ENCODE data around the gene XPR1.
"Not testable (repeated sequence)": the region's sequence is repeated elsewhere in the genome, so short reads cannot be mapped to it uniquely, and the experiment has no call there.

Gene XPR1

DNA sequence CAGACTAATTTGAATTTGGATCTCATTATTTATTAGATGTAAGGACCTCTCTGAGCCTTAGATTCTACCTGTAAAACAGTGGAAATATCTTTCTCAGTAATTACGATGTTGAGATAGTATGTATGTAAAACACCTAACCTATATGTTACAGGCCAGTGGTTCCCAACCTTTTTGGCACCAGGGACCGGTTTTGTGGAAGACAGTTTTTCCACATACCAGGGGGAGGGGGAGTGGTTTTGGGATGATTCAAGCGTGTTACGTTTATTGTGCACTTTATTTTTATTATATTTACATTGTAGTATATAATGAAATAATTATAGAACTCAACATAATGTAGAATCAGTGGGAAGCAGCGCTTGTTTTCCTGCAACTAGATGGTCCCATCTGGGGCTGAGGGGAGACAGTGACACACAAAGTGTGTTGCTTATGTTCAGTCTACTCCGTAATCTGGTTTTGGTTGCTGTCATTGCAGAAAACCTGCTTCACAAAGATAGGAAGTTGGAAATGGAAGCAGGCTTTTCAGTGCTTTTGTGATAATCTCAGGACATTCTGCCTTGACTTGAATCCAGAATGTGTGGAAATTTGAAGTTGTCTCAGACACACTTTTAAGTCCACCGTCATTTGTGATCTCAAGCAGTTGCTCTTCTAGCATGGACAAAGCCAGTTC lies 12.8 kb downstream of the XPR1 start:
- no peak for DNase-seq

DNA sequence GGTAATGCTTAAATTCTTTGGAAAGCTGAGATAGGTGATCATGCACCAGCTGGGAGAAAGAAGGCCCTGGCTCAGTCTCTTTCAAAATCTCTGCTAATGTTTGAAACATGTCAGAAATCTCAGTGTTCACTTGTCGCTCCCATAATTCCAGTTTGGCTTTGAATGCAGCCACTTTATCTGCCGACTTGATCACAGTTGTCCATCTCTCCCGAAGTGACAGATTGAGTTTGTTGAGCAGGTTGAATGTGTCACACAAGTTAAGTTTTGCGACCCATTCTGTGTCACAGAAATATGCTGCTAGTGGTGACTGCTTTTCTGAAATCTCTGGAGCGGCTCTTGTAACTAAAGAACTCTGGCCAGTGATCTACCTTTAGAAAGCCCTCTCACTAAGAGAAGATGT lies 13.4 kb downstream of the XPR1 start:
- not testable (repeated sequence) for DNase-seq

- DNase-seq = no peak
Observed at GRCh38 chr1:180646093-180646492, 14.3 kb downstream of the XPR1 start.

DNA sequence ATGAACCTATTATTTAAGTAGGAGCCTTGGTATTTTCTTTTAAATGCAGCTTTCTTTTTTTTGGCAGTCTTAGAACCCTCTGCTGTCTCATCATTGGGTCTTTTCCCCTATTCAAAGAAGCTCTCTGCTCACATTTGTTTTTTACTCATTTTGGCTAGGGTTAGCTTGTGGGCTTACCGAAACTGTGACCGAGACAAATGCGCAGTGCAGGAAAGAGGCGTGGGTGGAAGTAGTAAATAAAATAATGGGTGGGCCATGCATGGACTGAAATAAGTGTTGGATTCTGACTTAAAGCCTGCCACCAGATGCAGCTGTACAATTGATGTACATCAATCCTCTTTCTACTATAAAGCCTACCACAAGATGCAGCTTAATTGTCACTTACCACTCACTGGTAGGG lies 14.7 kb downstream of the XPR1 start:
- DNase-seq = no peak

DNA sequence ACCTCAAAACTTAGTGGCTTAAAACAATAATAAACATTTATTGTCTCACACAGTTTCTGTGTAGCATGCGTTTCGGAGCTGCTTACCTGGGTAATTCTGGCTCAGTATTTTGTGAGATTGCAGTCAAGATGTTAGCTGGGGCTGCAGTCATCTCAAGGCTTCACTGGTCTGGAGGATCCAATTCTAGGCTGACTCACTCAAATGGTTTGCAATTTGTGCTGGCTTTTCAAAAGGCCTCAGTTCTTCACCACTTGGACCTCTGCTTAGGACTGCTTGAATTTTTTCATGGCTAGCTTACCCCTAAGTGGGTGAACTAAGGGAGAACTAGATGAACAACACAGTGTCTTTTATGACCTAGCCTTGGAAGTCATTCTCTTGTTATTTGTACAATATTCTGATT lies 21.0 kb downstream of the XPR1 start:
- no peak for DNase-seq

DNA sequence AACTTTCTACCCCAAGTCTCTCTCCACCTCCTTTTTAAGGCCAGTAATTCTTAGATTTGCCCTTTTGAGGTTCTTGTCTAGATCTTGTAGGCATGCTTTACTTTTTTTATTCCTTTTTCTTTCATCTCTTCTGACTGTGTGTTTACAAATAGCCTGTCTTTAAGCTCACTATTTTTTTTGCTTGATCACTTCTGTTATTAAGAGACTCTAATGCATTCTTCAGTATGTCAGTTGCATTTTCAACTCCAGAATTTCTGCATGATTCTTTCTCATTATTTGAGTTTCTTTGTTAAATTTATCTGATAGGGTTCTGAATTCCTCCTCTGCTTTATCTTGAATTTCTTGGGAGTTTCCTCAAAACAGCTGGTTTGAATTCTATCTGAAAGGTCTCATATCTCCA lies 30.9 kb downstream of the XPR1 start:
- no peak for DNase-seq

GRCh38 chr1:180670681-180671080 lies 38.9 kb downstream of the XPR1 start:
- DNase-seq = no peak

DNA sequence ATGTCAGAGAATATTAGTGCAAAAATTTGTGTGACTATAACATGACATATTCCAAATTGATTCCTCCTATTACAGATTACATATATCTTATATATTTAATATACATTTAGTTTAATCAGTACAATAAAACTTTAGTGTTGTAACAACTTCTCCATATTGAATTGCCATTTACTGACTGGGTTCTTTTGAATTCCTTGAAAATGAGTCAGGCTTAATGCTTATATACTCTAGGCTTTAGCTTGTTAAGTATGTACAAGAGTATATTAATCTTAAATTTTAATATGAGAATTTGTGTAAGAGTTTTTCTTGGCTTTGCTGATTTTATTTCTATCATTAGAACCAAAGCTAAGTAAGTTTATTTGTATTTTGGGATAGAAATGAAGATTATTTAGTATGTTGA lies 40.3 kb downstream of the XPR1 start:
- no peak for DNase-seq

DNA sequence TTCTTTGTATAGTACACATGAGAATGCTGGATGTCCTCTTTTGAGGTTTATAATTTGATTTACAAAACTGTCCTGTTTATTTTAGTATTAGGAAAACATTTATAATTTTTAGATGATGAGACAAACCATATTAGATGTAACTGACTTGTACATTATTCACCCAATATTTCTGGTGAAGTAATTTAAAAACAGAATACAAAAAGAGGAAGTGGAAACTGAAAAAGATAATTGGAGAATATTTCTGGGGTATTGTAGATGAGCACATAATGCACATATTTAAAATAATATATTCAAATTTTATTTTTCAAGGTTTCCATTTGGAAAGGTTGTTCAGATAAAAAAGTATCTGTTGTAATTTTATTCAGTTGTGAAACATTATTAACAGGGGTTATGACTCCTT lies 40.7 kb downstream of the XPR1 start:
- no peak for DNase-seq

- no peak for DNase-seq
Observed at GRCh38 chr1:180674603-180675530, 43.0 kb downstream of the XPR1 start.

DNA sequence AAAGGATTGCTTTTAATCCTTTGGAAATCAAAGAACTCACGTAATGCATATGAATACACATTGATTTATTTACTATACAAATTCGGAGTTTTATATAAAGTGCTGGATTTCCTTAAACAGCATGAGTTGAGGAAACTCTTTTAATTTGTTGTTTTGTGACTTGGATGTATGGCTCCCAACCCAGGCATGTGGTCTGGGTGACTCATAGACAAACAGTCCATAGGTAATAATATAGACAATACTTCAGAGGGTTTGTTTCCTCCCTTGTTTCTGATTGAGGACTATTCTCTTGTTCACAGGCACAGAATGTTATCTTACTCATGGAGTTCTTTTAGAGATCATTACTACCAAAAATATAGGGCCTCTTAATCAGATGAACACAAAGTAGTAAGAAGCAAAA lies 43.8 kb downstream of the XPR1 start:
- DNase-seq = no peak

DNA sequence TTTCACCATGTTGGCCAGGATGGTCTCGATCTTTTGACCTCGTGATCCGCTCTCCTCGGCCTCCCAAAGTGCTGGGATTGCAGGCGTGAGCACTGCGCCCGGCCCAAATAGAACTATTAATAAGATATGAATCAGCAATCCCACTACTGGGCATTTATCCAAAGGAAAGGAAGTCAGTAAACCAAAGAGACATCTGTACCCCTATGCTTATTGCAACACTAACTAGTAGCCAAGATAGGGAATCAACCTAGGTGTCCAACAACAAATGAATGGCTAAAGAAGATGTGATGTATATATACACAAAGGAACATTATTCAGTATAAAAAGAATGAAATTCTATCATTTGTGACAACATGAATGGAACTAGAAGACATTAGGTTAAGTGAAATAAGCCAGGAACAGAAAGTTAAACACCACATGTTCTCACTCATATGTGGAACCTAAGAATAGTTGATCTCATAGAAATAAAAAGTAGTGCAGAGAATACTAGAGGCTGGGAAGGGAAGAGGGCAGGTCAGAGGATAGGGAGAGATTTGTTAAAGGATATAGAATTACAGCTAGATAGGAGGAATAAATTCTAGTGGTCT lies 48.8 kb downstream of the XPR1 start:
- no peak for DNase-seq

- not testable (repeated sequence) for DNase-seq
Observed at GRCh38 chr1:180683117-180683516, 51.3 kb downstream of the XPR1 start.

GRCh38 chr1:180691322-180691913 lies 59.6 kb downstream of the XPR1 start:
- DNase-seq = no peak

DNA sequence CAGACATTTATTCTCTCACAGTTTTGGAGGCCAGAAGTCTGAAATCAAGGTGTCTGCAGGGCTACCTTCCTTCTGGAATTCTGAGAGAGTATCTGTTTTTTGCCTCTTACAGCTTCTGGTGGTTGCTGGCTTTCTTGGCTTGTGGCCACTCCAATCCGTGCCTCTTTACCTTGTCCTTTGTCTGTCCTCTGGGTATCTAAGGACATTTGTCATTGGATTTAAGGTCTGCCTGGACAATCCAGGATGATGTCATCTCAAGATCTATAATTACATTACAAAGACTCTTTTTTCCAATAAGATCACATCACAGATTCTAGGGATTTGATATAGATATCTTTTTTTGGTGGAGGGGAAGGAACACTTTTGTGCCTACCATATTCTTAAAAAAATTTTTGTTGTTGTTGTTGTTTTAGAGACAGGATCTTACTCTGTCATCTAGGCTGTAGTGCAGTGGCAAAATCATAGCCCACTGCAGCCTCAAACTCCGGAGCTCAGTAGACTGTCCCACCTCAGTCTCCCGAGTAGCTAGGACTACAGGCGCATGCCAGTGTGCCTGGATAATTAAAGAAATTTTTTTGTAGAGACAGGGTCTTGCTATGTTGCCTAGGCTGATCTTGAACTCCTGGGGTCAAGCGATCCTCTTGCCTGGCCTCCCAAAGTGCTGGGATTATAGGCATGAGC lies 61.9 kb downstream of the XPR1 start:
- DNase-seq = no peak

GRCh38 chr1:180695282-180695681 lies 63.5 kb downstream of the XPR1 start:
- no peak for DNase-seq

GRCh38 chr1:180696361-180696760 lies 64.5 kb downstream of the XPR1 start:
- DNase-seq = no peak

- DNase-seq = no peak
Observed at GRCh38 chr1:180698580-180698979, 66.8 kb downstream of the XPR1 start.

DNA sequence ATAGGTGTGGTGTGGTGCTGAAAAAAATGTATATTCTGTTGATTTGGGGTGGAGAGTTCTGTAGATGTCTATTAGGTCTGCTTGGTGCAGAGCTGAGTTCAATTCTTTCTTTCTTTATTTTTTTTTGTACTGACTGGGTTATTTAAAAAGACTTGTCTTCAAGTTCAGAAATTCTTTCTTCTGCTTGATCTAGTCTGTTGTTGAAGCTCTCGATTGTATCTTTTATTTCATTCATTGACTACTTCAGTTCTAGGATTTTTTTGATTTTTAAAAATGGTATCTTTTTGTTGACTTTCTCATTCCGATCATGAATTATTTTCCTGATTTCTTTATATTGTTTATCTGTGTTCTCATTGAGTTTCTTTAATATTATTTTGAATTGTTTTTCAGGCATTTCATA lies 70.6 kb downstream of the XPR1 start:
- DNase-seq = not testable (repeated sequence)

DNA sequence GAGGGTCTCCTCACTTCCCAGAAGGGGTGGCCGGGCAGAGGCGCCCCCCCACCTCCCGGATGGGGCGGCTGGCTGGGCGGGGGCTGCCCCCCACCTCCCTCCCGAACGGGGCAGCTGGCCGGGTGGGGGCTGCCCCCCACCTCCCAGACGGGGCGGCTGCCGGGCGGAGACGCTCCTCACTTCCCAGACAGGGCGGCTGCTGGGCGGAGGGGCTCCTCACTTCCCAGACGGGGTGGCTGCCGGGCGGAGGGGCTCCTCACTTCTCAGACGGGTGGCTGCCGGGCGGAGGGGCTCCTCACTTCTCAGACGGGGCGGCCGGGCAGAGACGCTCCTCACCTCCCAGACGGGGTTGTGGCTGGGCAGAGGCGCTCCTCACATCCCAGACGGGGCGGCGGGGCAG lies 78.9 kb downstream of the XPR1 start:
- DNase-seq = not testable (repeated sequence)

GRCh38 chr1:180711260-180711659 lies 79.4 kb downstream of the XPR1 start:
- not testable (repeated sequence) for DNase-seq

- no peak for DNase-seq
Observed at GRCh38 chr1:180720753-180721152, 88.9 kb downstream of the XPR1 start.

DNA sequence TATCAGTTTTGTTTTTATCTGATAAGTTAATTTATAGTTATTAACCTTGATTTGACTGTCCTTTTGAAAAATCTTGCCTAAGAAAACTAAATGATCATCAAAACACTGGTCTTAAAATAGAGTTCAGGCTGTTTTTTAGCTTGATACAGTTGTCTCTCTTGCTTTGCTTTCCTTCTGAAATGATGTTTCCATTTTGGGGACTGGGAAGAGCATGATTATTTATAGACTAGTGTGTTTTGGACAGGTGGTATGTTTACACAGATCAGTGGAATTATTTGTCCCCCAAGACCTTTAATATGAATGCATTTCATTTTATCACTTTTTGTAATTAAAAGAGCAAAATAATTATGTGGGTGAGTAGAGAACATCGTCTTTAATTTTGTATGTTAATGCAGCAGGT lies 90.8 kb downstream of the XPR1 start:
- no peak for DNase-seq

Measured in CD4-positive, alpha-beta T cell treated with Interferon gamma for 1 hour (primary cell).